ENCODE data around the gene PCBP4. TPM values are rescaled to one million over a fixed set of nuclear protein-coding genes. Genes with fewer than 3 reads are reported as not detected.

PCBP4 gene
- total RNA-seq, 1 donor from 2014 or later = 58.0 TPM

GRCh38 chr3:51955175-51955892 lies 11.9 kb downstream of the PCBP4 start, which contains the start of gene GPR62:
GPR62 (plus strand) TSS chr3:51955381; CDS start chr3:51955653, 272 bp downstream.
- no peak for DNase-seq

GRCh38 chr3:51954713-51955112 lies 12.5 kb downstream of the PCBP4 start:
- no peak for DNase-seq

- no peak for DNase-seq
Measured at GRCh38 chr3:51954105-51954504, 13.1 kb downstream of the PCBP4 start.

- no peak for DNase-seq
Measured at GRCh38 chr3:51953445-51953844, 13.8 kb downstream of the PCBP4 start.

GRCh38 chr3:51950899-51951298 lies 16.4 kb downstream of the PCBP4 start:
- no peak for DNase-seq

GRCh38 chr3:51949121-51949520 lies 18.1 kb downstream of the PCBP4 start:
- DNase-seq = no peak

GRCh38 chr3:51948016-51948580 lies 19.2 kb downstream of the PCBP4 start:
- no peak for DNase-seq

GRCh38 chr3:51947215-51947900 lies 19.9 kb downstream of the PCBP4 start:
- no peak for DNase-seq

- DNase-seq = no peak
Measured at GRCh38 chr3:51946796-51947195, 20.5 kb downstream of the PCBP4 start.

- no peak for DNase-seq
Measured at GRCh38 chr3:51945926-51946705, 21.1 kb downstream of the PCBP4 start.

- DNase-seq = no peak
Measured at GRCh38 chr3:51945031-51945840, 22.0 kb downstream of the PCBP4 start.

- DNase-seq = no peak
Measured at GRCh38 chr3:51944451-51945021, 22.7 kb downstream of the PCBP4 start.

GRCh38 chr3:51943451-51944391 lies 23.5 kb downstream of the PCBP4 start:
- DNase-seq = no peak

GRCh38 chr3:51942603-51943450 lies 24.4 kb downstream of the PCBP4 start:
- peak; percentile 16 for DNase-seq

GRCh38 chr3:51941798-51942602 lies 25.3 kb downstream of the PCBP4 start, which contains the start of the genes PARP3 and RRP9:
PARP3 (plus strand) TSS chr3:51942363; CDS start chr3:51943356, 993 bp downstream.
RRP9 (minus strand) TSS chr3:51941904; CDS start chr3:51941867, 37 bp downstream.
- DNase-seq = peak; percentile 100

GRCh38 chr3:51941463-51941797 lies 25.8 kb downstream of the PCBP4 start:
- no peak for DNase-seq

- no peak for DNase-seq
Measured at GRCh38 chr3:51940648-51941462, 26.4 kb downstream of the PCBP4 start.
